Measurements from ENCODE around the gene MCTP1. TPM values are rescaled to one million over a fixed set of nuclear protein-coding genes. Genes with fewer than 3 reads are reported as not detected.

The MCTP1 gene
- polyA plus RNA-seq, 1 donor from 2014 or later: 1.9 TPM

- TF ChIP-seq TAF1 (IDR thresholded peaks at IDR 0.05; ENCODE audit: low read depth) (no peak), EP300 (conservative IDR thresholded peaks at IDR 0.05; ENCODE audit: poor library complexity, severe bottlenecking) (no peak), RAD21 (conservative IDR thresholded peaks at IDR 0.05) (no peak), CTCF (IDR thresholded peaks at IDR 0.05; ENCODE audit: poor library complexity, severe bottlenecking) (no peak), MXI1 (conservative IDR thresholded peaks at IDR 0.05; ENCODE audit: poor library complexity, severe bottlenecking) (no peak), POLR2AphosphoS5 (IDR thresholded peaks at IDR 0.05) (no peak), EZH2 (IDR thresholded peaks at IDR 0.05; ENCODE audit: borderline replicate concordance, insufficient read depth, low read length, poor library complexity, severe bottlenecking) (no peak), SMC3 (conservative IDR thresholded peaks at IDR 0.05; ENCODE audit: poor library complexity) (no peak), REST (IDR thresholded peaks at IDR 0.05; ENCODE audit: borderline replicate concordance) (no peak)
- H4K20me1 ChIP-seq (ENCODE audit: insufficient read depth): no peaks in the 10 kb centered on the region
Observed at GRCh38 chr5:95331358-95331757, 46.5 kb upstream of the MCTP1 start.

GRCh38 chr5:95327211-95327610 is 42.3 kb upstream of the MCTP1 start:
- no peak overlapping the region for H2AFZ ChIP-seq (ENCODE audit: low read depth, low read length)
- H3F3A ChIP-seq (ENCODE audit: insufficient read depth, low read length, poor library complexity, severe bottlenecking): no peaks in the 10 kb centered on the region
- no peaks in the 10 kb centered on the region for H3K9me3 ChIP-seq (ENCODE audit: low read length)
- H3K9ac ChIP-seq (ENCODE audit: low read length): no peak overlapping the region
- H3K4me3 ChIP-seq (ENCODE audit: low read length): no peak overlapping the region
- H3K9me2 ChIP-seq (ENCODE audit: insufficient read depth, low read length): no peaks in the 10 kb centered on the region
- H4K20me1 ChIP-seq (ENCODE audit: insufficient read depth): no peaks in the 10 kb centered on the region
- no peaks in the 10 kb centered on the region for H3K27me3 ChIP-seq (ENCODE audit: insufficient read depth, low read depth, low read length)
- no peak overlapping the region for H3K4me2 ChIP-seq (ENCODE audit: low read length)
- no peaks in the 10 kb centered on the region for H3K36me3 ChIP-seq (ENCODE audit: insufficient read depth, low read length)
- TF ChIP-seq SMC3 (conservative IDR thresholded peaks at IDR 0.05; ENCODE audit: poor library complexity) (no peak), REST (IDR thresholded peaks at IDR 0.05; ENCODE audit: borderline replicate concordance) (no peak), POLR2AphosphoS5 (IDR thresholded peaks at IDR 0.05) (no peak), EP300 (conservative IDR thresholded peaks at IDR 0.05; ENCODE audit: poor library complexity, severe bottlenecking) (no peak), EZH2 (IDR thresholded peaks at IDR 0.05; ENCODE audit: borderline replicate concordance, insufficient read depth, low read length, poor library complexity, severe bottlenecking) (no peak), CTCF (IDR thresholded peaks at IDR 0.05; ENCODE audit: poor library complexity, severe bottlenecking) (no peak), MXI1 (conservative IDR thresholded peaks at IDR 0.05; ENCODE audit: poor library complexity, severe bottlenecking) (no peak)
- no peaks in the 10 kb centered on the region for H3K79me2 ChIP-seq (replicated peaks; ENCODE audit: insufficient read depth, low read length)
- no peak overlapping the region for H3K27ac ChIP-seq (ENCODE audit: low read length)

More at GRCh38 chr5:95331358-95331757, 46.5 kb upstream of the MCTP1 start:
- no peak overlapping the region for H3K27ac ChIP-seq (ENCODE audit: low read length)
- H3K36me3 ChIP-seq (ENCODE audit: insufficient read depth, low read length): no peaks in the 10 kb centered on the region
- no peak overlapping the region for H3K9ac ChIP-seq (ENCODE audit: low read length)
- no peaks in the 10 kb centered on the region for H3K9me3 ChIP-seq (ENCODE audit: low read length)
- no peaks in the 10 kb centered on the region for H3K9me2 ChIP-seq (ENCODE audit: insufficient read depth, low read length)
- no peaks in the 10 kb centered on the region for H3K27me3 ChIP-seq (ENCODE audit: insufficient read depth, low read depth, low read length)
- H3F3A ChIP-seq (ENCODE audit: insufficient read depth, low read length, poor library complexity, severe bottlenecking): no peaks in the 10 kb centered on the region
- H2AFZ ChIP-seq (ENCODE audit: low read depth, low read length): no peak overlapping the region
- no peak overlapping the region for H3K4me3 ChIP-seq (ENCODE audit: low read length)
- no peak overlapping the region for H3K4me2 ChIP-seq (ENCODE audit: low read length)
- H3K79me2 ChIP-seq (replicated peaks; ENCODE audit: insufficient read depth, low read length): no peaks in the 10 kb centered on the region

All from neural cell (in vitro differentiated cells).